Panc1 (cell line): ENCODE measurements around the gene TMC8. TPM values are rescaled to one million over a fixed set of nuclear protein-coding genes. Genes with fewer than 3 reads are reported as not detected.
"Not testable (repeated sequence)": the region's sequence is repeated elsewhere in the genome, so short reads cannot be mapped to it uniquely, and the experiment has no call there.

Source experiments
- ATAC-seq: fragments of 200-7000 bp; cut with Tn5 transposase; 2 replicates; pipeline ENCODE4 v1.9.1; 2020; ENCODE audit warnings: mild to moderate bottlenecking, moderate library complexity
- BruUV-seq: library from RNA; stranded (reverse); fragments of 400-500 nt; replicated peaks from 2 replicates; lab custom pipeline; 2021; lab: Mats Ljungman, UMichigan
- CTCF ChIA-PET: fragments of 300-600 bp; sonication (Branson Sonifier 250); formaldehyde crosslinking; loops from one replicate; lab custom pipeline; 2022; ENCODE audit warnings: antibody characterized with exemption; lab: Charles Lee
- POLR2A ChIA-PET: fragments of 300-600 bp; sonication (Branson Sonifier 250); formaldehyde crosslinking; loops from one replicate; lab custom pipeline; 2022; ENCODE audit warnings: antibody characterized with exemption; lab: Charles Lee
- DNase-seq: peaks from one replicate; pipeline ENCODE4 v3.0.0-alpha.2; 2010; ENCODE audit warnings: low read depth, low spot score
- H3K27ac ChIP-seq: 2 replicates; pipeline ENCODE4 v1.5.1; 2011; ENCODE audit warnings: mild to moderate bottlenecking, low read length, inconsistent platforms
- H3K27me3 ChIP-seq: fragments of 200-500 bp; sonication (Bioruptor generic); 2 replicates; pipeline ENCODE4 v1.6.0; 2014; ENCODE audit warnings: low read length, inconsistent platforms; ENCODE audit not compliant: control insufficient read depth, insufficient read depth
- H3K36me3 ChIP-seq: fragments of 200-500 bp; sonication (Bioruptor generic); 2 replicates; pipeline ENCODE4 v1.5.1; 2014; ENCODE audit warnings: inconsistent platforms, mild to moderate bottlenecking, low read length, moderate library complexity; ENCODE audit not compliant: control insufficient read depth, insufficient read depth
- H3K4me1 ChIP-seq: 2 replicates; pipeline ENCODE4 v1.5.1; 2011; ENCODE audit warnings: inconsistent platforms, mild to moderate bottlenecking, low read length, moderate library complexity; ENCODE audit not compliant: control insufficient read depth, insufficient read depth
- H3K4me3 ChIP-seq, 2 experiments: 2 replicates each; pipeline ENCODE4 v1.5.1; 2011 to 2012; ENCODE audit warnings: low read depth in 2 of 2, low read length in 2 of 2, mild to moderate bottlenecking in 2 of 2, inconsistent platforms in 1 of 2, moderate library complexity in 1 of 2
- H3K9me3 ChIP-seq: fragments of 200-500 bp; sonication (Bioruptor generic); 2 replicates; pipeline ENCODE4 v1.5.1; 2014; ENCODE audit warnings: low read depth, mild to moderate bottlenecking, inconsistent platforms, low read length, moderate library complexity; ENCODE audit not compliant: control insufficient read depth, insufficient read depth
- CTCF ChIP-seq: fragments of 450-650 bp; IDR thresholded peaks from 2 replicates; pipeline ENCODE4 v1.5.1; 2017; ENCODE audit warnings: mild to moderate bottlenecking
- POLR2AphosphoS5 ChIP-seq: IDR thresholded peaks from 2 replicates; pipeline ENCODE4 v1.6.1; 2012; ENCODE audit warnings: mild to moderate bottlenecking, low read depth, low read length, moderate library complexity
- SIN3A ChIP-seq: IDR thresholded peaks from 2 replicates; pipeline ENCODE4 v1.6.1; 2012; ENCODE audit warnings: low read depth, mild to moderate bottlenecking, low read length, moderate library complexity, borderline replicate concordance; ENCODE audit not compliant: insufficient read depth
- TCF7L2 ChIP-seq: IDR thresholded peaks from 2 replicates; pipeline ENCODE4 v1.6.1; 2011; ENCODE audit warnings: mild to moderate bottlenecking, low read depth, low read length, inconsistent platforms
- in situ Hi-C: cut with HindIII; loops from 2 replicates; pipeline ENCODE4 v1.10.0; 2016; ENCODE audit warnings: low sequenced_read_pairs, low pct_unique_long_range_greater_than_20kb
- intact Hi-C: fragments of 100-400 bp; cut with micrococcal nuclease; formaldehyde crosslinking; loops from one replicate; pipeline ENCODE4 v1.10.0; 2022; ENCODE audit not compliant: unreplicated experiment
- total RNA-seq: library from RNA; stranded (reverse); gene quantifications from one replicate; pipeline ENCODE4 v1.2.1, GENCODE V29; 2021; ENCODE audit not compliant: unreplicated experiment
- TF ChIP-seq, protein P1 (sequence below), 2 experiments: IDR thresholded peaks; 2 replicates each; pipeline ENCODE4 v1.6.1; 2011 to 2012; ENCODE audit warnings: low read depth in 2 of 2, control low read depth in 1 of 2, low read length in 1 of 2, mild to moderate bottlenecking in 1 of 2, moderate library complexity in 1 of 2; ENCODE audit not compliant: insufficient read depth in 1 of 2

Gene TMC8
- total RNA-seq, 1 experiment from 2014 or later: 1.4 TPM

GRCh38 chr17:78138204-78139060 lies 7.9 kb downstream of the TMC8 start:
- Histone ChIP-seq H3K4me3 (no peak overlapping the region), H3K36me3 (no peaks in the 10 kb centered on the region), H3K4me1 (peaks cover 16% of the 10 kb centered on the region), H3K27me3 (no peaks in the 10 kb centered on the region), H3K9me3 (no peaks in the 10 kb centered on the region), H3K27ac (no peak overlapping the region)
- ChIA-PET CTCF (interaction anchor here (0.6 kb wide), 2 partner anchors 18 to 457 kb away, joined by 3 to 5 read pairs; no protein-coding TSS in a partner anchor), POLR2A (interaction anchor here (0.6 kb wide), 1 partner anchor 48 kb away, joined by 4 read pairs; the partner anchor contains the start of gene TK1)
- intact Hi-C loops: no loop called here
- no TSS peak for BruUV-seq
- DNase-seq: no peak
- no peak for TF ChIP-seq TCF7L2
- TF ChIP-seq SIN3A: no peak
- TF ChIP-seq, protein P1, sequence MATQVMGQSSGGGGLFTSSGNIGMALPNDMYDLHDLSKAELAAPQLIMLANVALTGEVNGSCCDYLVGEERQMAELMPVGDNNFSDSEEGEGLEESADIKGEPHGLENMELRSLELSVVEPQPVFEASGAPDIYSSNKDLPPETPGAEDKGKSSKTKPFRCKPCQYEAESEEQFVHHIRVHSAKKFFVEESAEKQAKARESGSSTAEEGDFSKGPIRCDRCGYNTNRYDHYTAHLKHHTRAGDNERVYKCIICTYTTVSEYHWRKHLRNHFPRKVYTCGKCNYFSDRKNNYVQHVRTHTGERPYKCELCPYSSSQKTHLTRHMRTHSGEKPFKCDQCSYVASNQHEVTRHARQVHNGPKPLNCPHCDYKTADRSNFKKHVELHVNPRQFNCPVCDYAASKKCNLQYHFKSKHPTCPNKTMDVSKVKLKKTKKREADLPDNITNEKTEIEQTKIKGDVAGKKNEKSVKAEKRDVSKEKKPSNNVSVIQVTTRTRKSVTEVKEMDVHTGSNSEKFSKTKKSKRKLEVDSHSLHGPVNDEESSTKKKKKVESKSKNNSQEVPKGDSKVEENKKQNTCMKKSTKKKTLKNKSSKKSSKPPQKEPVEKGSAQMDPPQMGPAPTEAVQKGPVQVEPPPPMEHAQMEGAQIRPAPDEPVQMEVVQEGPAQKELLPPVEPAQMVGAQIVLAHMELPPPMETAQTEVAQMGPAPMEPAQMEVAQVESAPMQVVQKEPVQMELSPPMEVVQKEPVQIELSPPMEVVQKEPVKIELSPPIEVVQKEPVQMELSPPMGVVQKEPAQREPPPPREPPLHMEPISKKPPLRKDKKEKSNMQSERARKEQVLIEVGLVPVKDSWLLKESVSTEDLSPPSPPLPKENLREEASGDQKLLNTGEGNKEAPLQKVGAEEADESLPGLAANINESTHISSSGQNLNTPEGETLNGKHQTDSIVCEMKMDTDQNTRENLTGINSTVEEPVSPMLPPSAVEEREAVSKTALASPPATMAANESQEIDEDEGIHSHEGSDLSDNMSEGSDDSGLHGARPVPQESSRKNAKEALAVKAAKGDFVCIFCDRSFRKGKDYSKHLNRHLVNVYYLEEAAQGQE (IDR thresholded peaks at IDR 0.05; ENCODE audit: insufficient read depth in 1 of 2, low read depth in 2 of 2, low read length in 1 of 2): no peak
- TF ChIP-seq POLR2AphosphoS5: no peak
- TF ChIP-seq CTCF: no peak
- ATAC-seq: no peak
- in situ Hi-C loops: no loop called here

GRCh38 chr17:78139861-78140168 lies 9.2 kb downstream of the TMC8 start:
- in situ Hi-C loops, DNase-seq, H3K9me3 ChIP-seq, BruUV-seq, H3K27me3 ChIP-seq, H3K36me3 ChIP-seq, intact Hi-C loops, ATAC-seq: not testable (repeated sequence)
- Histone ChIP-seq H3K4me1 (peaks cover 29% of the 10 kb centered on the region), H3K27ac (peak overlapping the region; percentile 49; the same call in 1 of the 2 replicates), H3K4me3 (peak overlapping the region in 1 of 2 experiments; percentile 45; a peak in 3 of 4 replicates)
- ChIA-PET CTCF (interaction anchor here (0.7 to 1.2 kb wide), 2 partner anchors 30 to 120 kb away, joined by 3 to 5 read pairs; no protein-coding TSS in a partner anchor), POLR2A (interaction anchor here (0.6 to 0.7 kb wide), 2 partner anchors 17 to 212 kb away, joined by 3 to 5 read pairs; no protein-coding TSS in a partner anchor)
